Activated CD4-positive, alpha-beta memory T cell treated with anti-CD3 and anti-CD28 coated beads, Interleukin-2, amount 10 ng/mL, durations not matched to agents 7 days and 5 days (primary cell): Measurements from ENCODE around the gene IGSF21. TPM values are rescaled to one million over a fixed set of nuclear protein-coding genes. Genes with fewer than 3 reads are reported as not detected.

ENCODE experiments used
- CTCF ChIA-PET: fragments of 350-600 bp; sonication (Branson Sonifier 250); formaldehyde crosslinking; loops from one replicate; lab custom pipeline; 2021; ENCODE audit warnings: antibody characterized with exemption, inconsistent platforms; lab: Charles Lee
- POLR2A ChIA-PET: fragments of 350-600 bp; sonication (Branson Sonifier 250); formaldehyde crosslinking; loops from one replicate; lab custom pipeline; 2021; ENCODE audit warnings: antibody characterized with exemption; lab: Charles Lee
- DNase-seq: peaks from one replicate; pipeline ENCODE4 v3.0.0-alpha.2; 2020
- H3K27ac Mint-ChIP-seq: one replicate; pipeline ENCODE4 v1.8.0; 2021; ENCODE audit warnings: mild to moderate bottlenecking, mixed read lengths
- H3K27me3 Mint-ChIP-seq: one replicate; pipeline ENCODE4 v1.8.0; 2021; ENCODE audit warnings: mixed read lengths
- H3K36me3 Mint-ChIP-seq: one replicate; pipeline ENCODE4 v1.8.0; 2021; ENCODE audit warnings: low read depth, mixed read lengths
- H3K4me1 Mint-ChIP-seq: one replicate; pipeline ENCODE4 v1.8.0; 2021; ENCODE audit warnings: mixed read lengths
- H3K4me3 Mint-ChIP-seq: one replicate; pipeline ENCODE4 v1.8.0; 2021; ENCODE audit warnings: mild to moderate bottlenecking, mixed read lengths
- H3K9me3 Mint-ChIP-seq: one replicate; pipeline ENCODE4 v1.8.0; 2021; ENCODE audit warnings: mixed read lengths
- total RNA-seq, 2 experiments: library from RNA; stranded (reverse); gene quantifications; one replicate each; pipeline ENCODE4 v1.2.3, GENCODE V29; 2021

IGSF21 gene
- total RNA-seq, 2 experiments from 2014 or later: not detected

- H3K36me3 Mint-ChIP-seq: no peaks in the 10 kb centered on the region
- H3K9me3 Mint-ChIP-seq: peaks cover 5% of the 10 kb centered on the region
- POLR2A ChIA-PET: no interaction called here
Observed at GRCh38 chr1:18211764-18212163, 104.2 kb downstream of the IGSF21 start.

GRCh38 chr1:18217398-18218043, 109.9 kb downstream of the IGSF21 start:
- Mint-ChIP-seq H3K4me3 (no peak overlapping the region), H3K27me3 (no peaks in the 10 kb centered on the region), H3K27ac (no peak overlapping the region), H3K4me1 (no peaks in the 10 kb centered on the region), H3K36me3 (no peaks in the 10 kb centered on the region), H3K9me3 (peaks cover 5% of the 10 kb centered on the region)
- POLR2A ChIA-PET: no interaction called here
- no peak for DNase-seq
- CTCF ChIA-PET: no interaction called here

More at GRCh38 chr1:18211764-18212163, 104.2 kb downstream of the IGSF21 start:
- CTCF ChIA-PET: no interaction called here
- Mint-ChIP-seq H3K27ac (no peak overlapping the region), H3K4me1 (no peaks in the 10 kb centered on the region), H3K27me3 (no peaks in the 10 kb centered on the region), H3K4me3 (no peak overlapping the region)
- DNase-seq: no peak

- no peak overlapping the region for H3K27ac Mint-ChIP-seq
- no peaks in the 10 kb centered on the region for H3K27me3 Mint-ChIP-seq
- no peaks in the 10 kb centered on the region for H3K4me1 Mint-ChIP-seq
- H3K36me3 Mint-ChIP-seq: no peaks in the 10 kb centered on the region
- DNase-seq: no peak
- H3K4me3 Mint-ChIP-seq: no peak overlapping the region
- CTCF ChIA-PET: no interaction called here
- peaks cover 16% of the 10 kb centered on the region for H3K9me3 Mint-ChIP-seq
- POLR2A ChIA-PET: no interaction called here
Observed at GRCh38 chr1:18229625-18230024, 122.0 kb downstream of the IGSF21 start.

GRCh38 chr1:18230321-18230720, 122.7 kb downstream of the IGSF21 start:
- no peaks in the 10 kb centered on the region for H3K36me3 Mint-ChIP-seq
- H3K4me1 Mint-ChIP-seq: no peaks in the 10 kb centered on the region
- H3K4me3 Mint-ChIP-seq: no peak overlapping the region
- H3K27me3 Mint-ChIP-seq: no peaks in the 10 kb centered on the region
- H3K27ac Mint-ChIP-seq: no peak overlapping the region
- CTCF ChIA-PET: no interaction called here
- POLR2A ChIA-PET: no interaction called here
- DNase-seq: no peak
- H3K9me3 Mint-ChIP-seq: peaks cover 16% of the 10 kb centered on the region

GRCh38 chr1:18230840-18231239, 123.2 kb downstream of the IGSF21 start:
- POLR2A ChIA-PET: no interaction called here
- no peak overlapping the region for H3K4me3 Mint-ChIP-seq
- peaks cover 16% of the 10 kb centered on the region for H3K9me3 Mint-ChIP-seq
- H3K27me3 Mint-ChIP-seq: no peaks in the 10 kb centered on the region
- no peaks in the 10 kb centered on the region for H3K36me3 Mint-ChIP-seq
- H3K4me1 Mint-ChIP-seq: no peaks in the 10 kb centered on the region
- CTCF ChIA-PET: no interaction called here
- no peak overlapping the region for H3K27ac Mint-ChIP-seq
- DNase-seq: no peak

- Mint-ChIP-seq H3K27me3 (no peaks in the 10 kb centered on the region), H3K4me3 (no peak overlapping the region), H3K27ac (no peak overlapping the region), H3K36me3 (no peaks in the 10 kb centered on the region), H3K4me1 (no peaks in the 10 kb centered on the region), H3K9me3 (peaks cover 16% of the 10 kb centered on the region)
- DNase-seq: no peak
- ChIA-PET CTCF (interaction anchor here (0.7 to 1.0 kb wide), 2 partner anchors 9 to 349 kb away, joined by 3 read pairs; no protein-coding TSS in a partner anchor), POLR2A (no interaction called here)
Observed at GRCh38 chr1:18232052-18232451, 124.5 kb downstream of the IGSF21 start.

GRCh38 chr1:18233176-18233864, 125.7 kb downstream of the IGSF21 start:
- Mint-ChIP-seq H3K4me1 (no peaks in the 10 kb centered on the region), H3K27ac (no peak overlapping the region), H3K4me3 (no peak overlapping the region), H3K36me3 (no peaks in the 10 kb centered on the region), H3K27me3 (no peaks in the 10 kb centered on the region), H3K9me3 (peaks cover 16% of the 10 kb centered on the region)
- no peak for DNase-seq
- CTCF ChIA-PET: no interaction called here
- POLR2A ChIA-PET: no interaction called here

GRCh38 chr1:18234790-18235242, 127.2 kb downstream of the IGSF21 start:
- Mint-ChIP-seq H3K27ac (no peak overlapping the region), H3K4me1 (no peaks in the 10 kb centered on the region), H3K27me3 (no peaks in the 10 kb centered on the region), H3K36me3 (no peaks in the 10 kb centered on the region), H3K4me3 (no peak overlapping the region), H3K9me3 (peaks cover 16% of the 10 kb centered on the region)
- POLR2A ChIA-PET: no interaction called here
- peak; percentile 19 for DNase-seq
- CTCF ChIA-PET: interaction anchor here (0.9 kb wide), 1 partner anchor 31 kb away, joined by 3 read pairs; no protein-coding TSS in a partner anchor

GRCh38 chr1:18237371-18237770, 129.8 kb downstream of the IGSF21 start:
- POLR2A ChIA-PET: no interaction called here
- H3K9me3 Mint-ChIP-seq: peaks cover 10% of the 10 kb centered on the region
- CTCF ChIA-PET: no interaction called here
- no peak overlapping the region for H3K27ac Mint-ChIP-seq
- no peaks in the 10 kb centered on the region for H3K27me3 Mint-ChIP-seq
- no peaks in the 10 kb centered on the region for H3K4me1 Mint-ChIP-seq
- H3K36me3 Mint-ChIP-seq: no peaks in the 10 kb centered on the region
- H3K4me3 Mint-ChIP-seq: no peak overlapping the region
- no peak for DNase-seq

GRCh38 chr1:18238190-18238589, 130.6 kb downstream of the IGSF21 start:
- no peak for DNase-seq
- peaks cover 4% of the 10 kb centered on the region for H3K9me3 Mint-ChIP-seq
- CTCF ChIA-PET: no interaction called here
- H3K4me3 Mint-ChIP-seq: no peak overlapping the region
- POLR2A ChIA-PET: no interaction called here
- H3K27ac Mint-ChIP-seq: no peak overlapping the region
- H3K4me1 Mint-ChIP-seq: no peaks in the 10 kb centered on the region
- no peaks in the 10 kb centered on the region for H3K36me3 Mint-ChIP-seq
- H3K27me3 Mint-ChIP-seq: no peaks in the 10 kb centered on the region

- Mint-ChIP-seq H3K27me3 (no peaks in the 10 kb centered on the region), H3K4me3 (no peak overlapping the region), H3K4me1 (no peaks in the 10 kb centered on the region), H3K9me3 (no peaks in the 10 kb centered on the region), H3K27ac (no peak overlapping the region), H3K36me3 (no peaks in the 10 kb centered on the region)
- ChIA-PET CTCF (no interaction called here), POLR2A (no interaction called here)
- DNase-seq: no peak
Observed at GRCh38 chr1:18239671-18240070, 132.1 kb downstream of the IGSF21 start.

GRCh38 chr1:18240906-18241305, 133.3 kb downstream of the IGSF21 start:
- ChIA-PET POLR2A (no interaction called here), CTCF (no interaction called here)
- Mint-ChIP-seq H3K27me3 (no peaks in the 10 kb centered on the region), H3K4me3 (no peak overlapping the region), H3K27ac (no peak overlapping the region), H3K36me3 (no peaks in the 10 kb centered on the region), H3K9me3 (no peaks in the 10 kb centered on the region), H3K4me1 (no peaks in the 10 kb centered on the region)
- DNase-seq: no peak

- no peaks in the 10 kb centered on the region for H3K36me3 Mint-ChIP-seq
- H3K4me3 Mint-ChIP-seq: no peak overlapping the region
- H3K4me1 Mint-ChIP-seq: no peaks in the 10 kb centered on the region
- POLR2A ChIA-PET: no interaction called here
- CTCF ChIA-PET: no interaction called here
- DNase-seq: no peak
- no peak overlapping the region for H3K27ac Mint-ChIP-seq
- no peaks in the 10 kb centered on the region for H3K27me3 Mint-ChIP-seq
- H3K9me3 Mint-ChIP-seq: no peaks in the 10 kb centered on the region
Observed at GRCh38 chr1:18241891-18242290, 134.3 kb downstream of the IGSF21 start.
